Stomach (tissue), 9 donors: ENCODE data around the gene BATF. TPM values are rescaled to one million over a fixed set of nuclear protein-coding genes. Genes with fewer than 3 reads are reported as not detected.

Source experiments
- DNase-seq, 2 donors: peaks; one replicate each; pipeline versions ENCODE4 v3.0.0 to v3.0.0-alpha.2; 2013 to 2019
- H3K27ac ChIP-seq, 5 donors: fragments of 200-600 bp in 4 of 5; sonication (generic) in 4 of 5; one replicate each; pipeline ENCODE4 v1.5.1; 2013 to 2019; ENCODE audit warnings: mild to moderate bottlenecking in 1 of 5, moderate library complexity in 1 of 5
- H3K27me3 ChIP-seq, 3 donors: fragments of 200-600 bp; sonication (generic); one replicate each; pipeline ENCODE4 v1.5.1; 2017 to 2019; ENCODE audit warnings: mixed run types in 1 of 3
- H3K36me3 ChIP-seq, 4 donors: fragments of 200-600 bp; sonication (generic); 1 replicate in 3 of 4; 2 replicates in 1 of 4; pipeline ENCODE4 v1.5.1; 2016 to 2019
- H3K4me1 ChIP-seq, 4 donors: fragments of 200-600 bp; sonication (generic); one replicate each; pipeline ENCODE4 v1.5.1; 2016 to 2019
- H3K4me3 ChIP-seq, 4 donors: fragments of 200-600 bp; sonication (generic) in 3 of 4; one replicate each; pipeline ENCODE4 v1.5.1; 2016 to 2019; ENCODE audit warnings: mild to moderate bottlenecking in 1 of 4
- H3K9me3 ChIP-seq, 4 donors: fragments of 200-600 bp; sonication (generic); one replicate each; pipeline ENCODE4 v1.5.1; 2016 to 2019
- CTCF ChIP-seq, 7 experiments: fragments of 450-650 bp in 4 of 7; fragments of 200-600 bp in 3 of 7; sonication (generic) in 3 of 7; IDR thresholded peaks; one replicate each; pipeline ENCODE4 v1.5.1; 2016 to 2019; ENCODE audit warnings: antibody characterized with exemption in 7 of 7, control low read depth in 2 of 7, mild to moderate bottlenecking in 1 of 7
- EP300 ChIP-seq: sonication (generic); formaldehyde crosslinking; IDR thresholded peaks from one replicate; pipeline ENCODE4 v1.6.1; 2017; ENCODE audit warnings: antibody characterized with exemption
- POLR2A ChIP-seq, 4 donors: fragments of 450-650 bp; IDR thresholded peaks; one replicate each; pipeline ENCODE4 v1.6.1; 2016; ENCODE audit warnings: antibody characterized with exemption in 4 of 4, control low read depth in 2 of 4, mild to moderate bottlenecking in 1 of 4, moderate library complexity in 1 of 4
- POLR2AphosphoS5 ChIP-seq, 3 donors: sonication (generic); formaldehyde crosslinking; IDR thresholded peaks; one replicate each; pipeline ENCODE4 v1.6.1; 2016; ENCODE audit warnings: antibody characterized with exemption in 3 of 3
- WGBS, 5 donors: extraction: QIAGEN DNeasy Blood & Tissue Kit in 3 of 5; methylation state at CpG; one replicate each; pipeline versions ENCODE4 v1.1.5 to v1.1.7; 2013 to 2018; 5-methylcytosine and 5-hydroxymethylcytosine counted together
- intact Hi-C: fragments of 100-400 bp; cut with DNase I; formaldehyde crosslinking; loops from one replicate; pipeline ENCODE4 v1.15.1; 2023; ENCODE audit warnings: low total_unique reads
- polyA plus RNA-seq, 3 donors: library from polyadenylated mRNA; stranded (reverse); fragments of 200-250 nt; gene quantifications; one replicate each; pipeline ENCODE4 v1.2.3, GENCODE V29; 2013
- total RNA-seq, 5 donors: library from RNA; depleted of rRNA; stranded (reverse); fragments of >200 nt; gene quantifications; one replicate each; pipeline versions ENCODE4 v1.1.0 to v1.2.3, GENCODE V29; 2014 to 2016
- donor health status: healthy with polysubstance abuse.
- donor health status: Bipolar disorder and iron deficiency.
- donor health status: healthy.

Gene BATF
- total and polyA plus RNA-seq, 8 donors = 1.3 to 17.7 (median 7.4) TPM; not detected in 2

GRCh38 chr14:75591987-75592575 lies 69.8 kb downstream of the BATF start:
- Histone ChIP-seq H3K27me3 (peaks cover 0 to 5% (median 4%) of the 10 kb centered on the region in 3 donors), H3K9me3 (no peaks in the 10 kb centered on the region), H3K27ac (no peak overlapping the region), H3K4me3 (no peak overlapping the region), H3K36me3 (no peaks in the 10 kb centered on the region), H3K4me1 (no peaks in the 10 kb centered on the region)
- DNase-seq = no peak
- intact Hi-C loops = no loop called here
- TF ChIP-seq EP300 (no peak), POLR2AphosphoS5 (IDR thresholded peaks at IDR 0.05) (no peak), CTCF (IDR thresholded peaks at IDR 0.05) (no peak), POLR2A (IDR thresholded peaks at IDR 0.05) (no peak)

GRCh38 chr14:75595226-75595625 lies 73.0 kb downstream of the BATF start:
- H3K27ac ChIP-seq = no peak overlapping the region
- DNase-seq = no peak
- H3K4me3 ChIP-seq = no peak overlapping the region
- H3K27me3 ChIP-seq = peaks cover 0 to 9% (median 5%) of the 10 kb centered on the region in 3 donors
- TF ChIP-seq POLR2A (IDR thresholded peaks at IDR 0.05) (no peak), POLR2AphosphoS5 (IDR thresholded peaks at IDR 0.05) (no peak), CTCF (IDR thresholded peaks at IDR 0.05) (no peak), EP300 (no peak)
- H3K36me3 ChIP-seq = no peaks in the 10 kb centered on the region
- 89 to 98% (median 91%) methylated on average over 3 of the region's 3 CpGs for WGBS, 5 donors
- intact Hi-C loops = no loop called here
- no peaks in the 10 kb centered on the region for H3K9me3 ChIP-seq
- H3K4me1 ChIP-seq = no peaks in the 10 kb centered on the region

Other genes with a start within 250 kb of the BATF start
- gene FOS, start 243.6 kb upstream of the BATF start, total RNA-seq = 1,000 to 10,000 TPM in 1 of 5 donors, 100 to 1,000 TPM in 4; 134 to 1,274 (median 649) TPM
- 10 to 100 TPM; 62.2 to 82.0 (median 77.1) TPM for gene FOS, start 243.6 kb upstream of the BATF start, polyA plus RNA-seq
- gene JDP2, start 94.4 kb upstream of the BATF start, total RNA-seq = 100 to 1,000 TPM in 1 of 5 donors, 10 to 100 TPM in 4; 10.3 to 145 (median 21.6) TPM
- 10 to 100 TPM; 18.5 to 82.5 (median 41.5) TPM for gene JDP2, start 94.4 kb upstream of the BATF start, polyA plus RNA-seq
- 10 to 100 TPM in 1 of 5 donors, 1 to 10 TPM in 2, under 1 TPM in 1, not detected in 1; 0.89 to 10.7 (median 3.6) TPM for gene FLVCR2, start 56.2 kb downstream of the BATF start, total RNA-seq
- gene FLVCR2, start 56.2 kb downstream of the BATF start, polyA plus RNA-seq = under 1 TPM; 0.15 to 0.95 (median 0.50) TPM
- gene ERG28, start 138.4 kb downstream of the BATF start, total RNA-seq = 10 to 100 TPM in 1 of 5 donors, 1 to 10 TPM in 2, not detected in 2; 3.3 to 24.3 (median 3.9) TPM
- gene ERG28, start 138.4 kb downstream of the BATF start, polyA plus RNA-seq = 10 to 100 TPM in 2 of 3 donors, 1 to 10 TPM in 1; 8.2 to 24.0 (median 12.4) TPM
- 10 to 100 TPM; 13.4 to 48.4 (median 24.5) TPM for gene TTLL5, start 138.8 kb downstream of the BATF start, total RNA-seq
- gene TTLL5, start 138.8 kb downstream of the BATF start, polyA plus RNA-seq = 10 to 100 TPM; 10.1 to 11.9 (median 11.3) TPM